ENCODE results near the gene DSTN.

DNA sequence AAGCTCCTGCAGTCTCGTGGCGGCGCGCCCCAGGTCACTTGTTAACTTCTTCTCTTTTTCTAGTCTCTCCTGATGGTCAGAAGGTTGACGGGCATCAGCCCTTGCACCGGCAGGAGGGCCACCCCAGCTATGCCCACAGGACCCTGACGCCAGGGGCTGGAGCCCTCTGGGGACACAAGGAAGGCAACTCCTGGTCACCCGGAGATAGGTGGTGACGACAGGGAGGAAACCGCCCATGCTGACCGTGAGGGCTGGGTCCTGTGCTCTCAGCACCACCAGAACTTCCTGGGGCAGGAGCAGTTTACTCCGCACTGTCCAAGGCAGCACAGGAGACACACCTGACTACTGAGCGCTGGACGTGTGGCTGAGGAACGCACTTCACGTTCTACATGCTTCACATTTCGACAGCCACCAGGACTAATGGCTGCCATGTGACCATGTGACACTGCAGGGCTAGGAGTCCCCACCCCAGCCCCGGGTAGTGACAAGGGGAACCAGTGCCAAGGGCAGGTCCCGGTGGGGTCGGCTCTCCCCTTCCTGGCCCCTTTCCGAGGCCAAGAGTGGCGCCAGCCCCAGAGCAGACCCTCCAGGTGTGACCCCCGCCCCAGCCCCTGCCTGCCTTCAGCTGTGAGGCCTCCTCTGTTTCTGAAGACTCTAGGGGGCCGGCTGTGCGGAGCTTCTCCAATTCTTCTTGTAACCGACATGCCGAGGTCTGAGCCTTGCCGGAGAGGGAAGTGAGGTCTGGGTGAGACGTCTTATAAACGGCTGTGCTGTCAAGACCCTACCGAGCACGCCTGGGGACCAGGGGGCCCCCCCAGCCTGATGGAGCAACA, 45.2 kb downstream of the DSTN start:
- no peak for TF ChIP-seq CTCF (conservative IDR thresholded peaks at IDR 0.05; ENCODE audit: low read depth in 2 of 2)
- TF ChIP-seq, protein P1, sequence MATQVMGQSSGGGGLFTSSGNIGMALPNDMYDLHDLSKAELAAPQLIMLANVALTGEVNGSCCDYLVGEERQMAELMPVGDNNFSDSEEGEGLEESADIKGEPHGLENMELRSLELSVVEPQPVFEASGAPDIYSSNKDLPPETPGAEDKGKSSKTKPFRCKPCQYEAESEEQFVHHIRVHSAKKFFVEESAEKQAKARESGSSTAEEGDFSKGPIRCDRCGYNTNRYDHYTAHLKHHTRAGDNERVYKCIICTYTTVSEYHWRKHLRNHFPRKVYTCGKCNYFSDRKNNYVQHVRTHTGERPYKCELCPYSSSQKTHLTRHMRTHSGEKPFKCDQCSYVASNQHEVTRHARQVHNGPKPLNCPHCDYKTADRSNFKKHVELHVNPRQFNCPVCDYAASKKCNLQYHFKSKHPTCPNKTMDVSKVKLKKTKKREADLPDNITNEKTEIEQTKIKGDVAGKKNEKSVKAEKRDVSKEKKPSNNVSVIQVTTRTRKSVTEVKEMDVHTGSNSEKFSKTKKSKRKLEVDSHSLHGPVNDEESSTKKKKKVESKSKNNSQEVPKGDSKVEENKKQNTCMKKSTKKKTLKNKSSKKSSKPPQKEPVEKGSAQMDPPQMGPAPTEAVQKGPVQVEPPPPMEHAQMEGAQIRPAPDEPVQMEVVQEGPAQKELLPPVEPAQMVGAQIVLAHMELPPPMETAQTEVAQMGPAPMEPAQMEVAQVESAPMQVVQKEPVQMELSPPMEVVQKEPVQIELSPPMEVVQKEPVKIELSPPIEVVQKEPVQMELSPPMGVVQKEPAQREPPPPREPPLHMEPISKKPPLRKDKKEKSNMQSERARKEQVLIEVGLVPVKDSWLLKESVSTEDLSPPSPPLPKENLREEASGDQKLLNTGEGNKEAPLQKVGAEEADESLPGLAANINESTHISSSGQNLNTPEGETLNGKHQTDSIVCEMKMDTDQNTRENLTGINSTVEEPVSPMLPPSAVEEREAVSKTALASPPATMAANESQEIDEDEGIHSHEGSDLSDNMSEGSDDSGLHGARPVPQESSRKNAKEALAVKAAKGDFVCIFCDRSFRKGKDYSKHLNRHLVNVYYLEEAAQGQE (IDR thresholded peaks at IDR 0.05; ENCODE audit: unreplicated experiment) = no peak
- TF ChIP-seq EZH2phosphoT487 (IDR thresholded peaks at IDR 0.05; ENCODE audit: unreplicated experiment) = no peak
- TF ChIP-seq CREB1 (CRISPR knock-in tag; IDR thresholded peaks at IDR 0.05; ENCODE audit: low read depth) = no peak
- no peak for TF ChIP-seq JUNB (IDR thresholded peaks at IDR 0.05; ENCODE audit: unreplicated experiment)
- TF ChIP-seq EZH2 (IDR thresholded peaks at IDR 0.05; ENCODE audit: low read depth, unreplicated experiment) = no peak
- TF ChIP-seq POLR2AphosphoS5 (IDR thresholded peaks at IDR 0.05; ENCODE audit: low read depth) = no peak

Data from GM23338 (cell line).